MM.1S (cell line): ENCODE results near the gene DLX6.

Source experiments
- DNase-seq: peaks from one replicate; pipeline ENCODE4 v3.0.0-alpha.2; 2015
- H2AFZ ChIP-seq: fragments of 300-600 bp; sonication (generic); 2 replicates; pipeline ENCODE4 v1.6.0; 2016; ENCODE audit warnings: antibody characterized with exemption, low read length
- H3F3A ChIP-seq: fragments of 300-600 bp; sonication (generic); 2 replicates; pipeline ENCODE4 v1.6.1; 2016; ENCODE audit warnings: mild to moderate bottlenecking, antibody characterized with exemption, low read length, moderate library complexity, mixed read lengths; ENCODE audit not compliant: insufficient read depth
- H3K27ac ChIP-seq: fragments of 300-600 bp; sonication (generic); 2 replicates; pipeline ENCODE4 v1.5.1; 2016; ENCODE audit warnings: mild to moderate bottlenecking, low read length
- H3K27me3 ChIP-seq: fragments of 300-600 bp; sonication (generic); replicated peaks from 2 replicates; pipeline ENCODE4 v1.6.0; 2016; ENCODE audit warnings: low read length; ENCODE audit not compliant: insufficient read depth
- H3K36me3 ChIP-seq: fragments of 300-600 bp; sonication (generic); replicated peaks from 2 replicates; pipeline ENCODE4 v1.6.1; 2016; ENCODE audit warnings: mild to moderate bottlenecking, low read length, mixed read lengths; ENCODE audit not compliant: insufficient read depth
- H3K4me1 ChIP-seq: fragments of 300-600 bp; sonication (generic); 2 replicates; pipeline ENCODE4 v1.6.1; 2016; ENCODE audit warnings: low read length, mixed read lengths
- H3K4me2 ChIP-seq: fragments of 300-600 bp; sonication (generic); 2 replicates; pipeline ENCODE4 v1.6.0; 2016; ENCODE audit warnings: low read depth, low read length
- H3K4me3 ChIP-seq: fragments of 300-600 bp; sonication (generic); 2 replicates; pipeline ENCODE4 v1.5.1; 2016; ENCODE audit warnings: low read length, mixed read lengths
- H3K79me2 ChIP-seq: fragments of 300-600 bp; sonication (generic); 2 replicates; pipeline ENCODE4 v1.6.1; 2016; ENCODE audit warnings: mixed run types, low read length, mixed read lengths
- H3K9ac ChIP-seq: fragments of 300-600 bp; sonication (generic); 2 replicates; pipeline ENCODE4 v1.6.1; 2016; ENCODE audit warnings: low read length, mixed read lengths
- H3K9me2 ChIP-seq: fragments of 300-600 bp; sonication (generic); replicated peaks from 2 replicates; pipeline ENCODE4 v1.6.1; 2016; ENCODE audit warnings: mild to moderate bottlenecking, low read length, mixed read lengths; ENCODE audit not compliant: insufficient read depth
- H3K9me3 ChIP-seq: fragments of 300-600 bp; sonication (generic); replicated peaks from 2 replicates; pipeline ENCODE4 v1.6.1; 2016; ENCODE audit warnings: mild to moderate bottlenecking, low read length, mixed read lengths; ENCODE audit not compliant: insufficient read depth
- H4K20me1 ChIP-seq: fragments of 300-600 bp; sonication (generic); 2 replicates; pipeline ENCODE4 v1.6.1; 2016; ENCODE audit warnings: mild to moderate bottlenecking, low read length, moderate library complexity, mixed read lengths; ENCODE audit not compliant: insufficient read depth
- CTCF ChIP-seq: fragments of 300-600 bp; sonication (generic); IDR thresholded peaks from 2 replicates; pipeline ENCODE4 v1.5.1; 2016; ENCODE audit warnings: antibody characterized with exemption, low read length, mixed read lengths
- EZH2 ChIP-seq: fragments of 300-600 bp; sonication (generic); optimal IDR thresholded peaks from 2 replicates; pipeline ENCODE3; 2017; ENCODE audit warnings: low read depth, mild to moderate bottlenecking, antibody characterized with exemption, low read length, mixed read lengths
- EZH2phosphoT487 ChIP-seq: fragments of 300-600 bp; sonication (generic); IDR thresholded peaks from 2 replicates; pipeline ENCODE4 v1.6.1; 2018; ENCODE audit warnings: antibody characterized with exemption, low read length

DLX6 gene

GRCh38 chr7:97001656-97002554 lies 3.4 kb upstream of the DLX6 start:
- Histone ChIP-seq H3K9me3 (no peaks in the 10 kb centered on the region), H2AFZ (no peak overlapping the region), H4K20me1 (no peaks in the 10 kb centered on the region), H3K4me1 (no peaks in the 10 kb centered on the region), H3F3A (no peaks in the 10 kb centered on the region), H3K4me3 (no peak overlapping the region), H3K79me2 (no peaks in the 10 kb centered on the region), H3K36me3 (no peaks in the 10 kb centered on the region), H3K27me3 (no peaks in the 10 kb centered on the region), H3K9ac (no peak overlapping the region), H3K4me2 (no peak overlapping the region), H3K9me2 (no peaks in the 10 kb centered on the region), H3K27ac (no peak overlapping the region)
- no peak for TF ChIP-seq CTCF
- no peak for TF ChIP-seq EZH2
- TF ChIP-seq EZH2phosphoT487 = no peak
- no peak for DNase-seq

DNA sequence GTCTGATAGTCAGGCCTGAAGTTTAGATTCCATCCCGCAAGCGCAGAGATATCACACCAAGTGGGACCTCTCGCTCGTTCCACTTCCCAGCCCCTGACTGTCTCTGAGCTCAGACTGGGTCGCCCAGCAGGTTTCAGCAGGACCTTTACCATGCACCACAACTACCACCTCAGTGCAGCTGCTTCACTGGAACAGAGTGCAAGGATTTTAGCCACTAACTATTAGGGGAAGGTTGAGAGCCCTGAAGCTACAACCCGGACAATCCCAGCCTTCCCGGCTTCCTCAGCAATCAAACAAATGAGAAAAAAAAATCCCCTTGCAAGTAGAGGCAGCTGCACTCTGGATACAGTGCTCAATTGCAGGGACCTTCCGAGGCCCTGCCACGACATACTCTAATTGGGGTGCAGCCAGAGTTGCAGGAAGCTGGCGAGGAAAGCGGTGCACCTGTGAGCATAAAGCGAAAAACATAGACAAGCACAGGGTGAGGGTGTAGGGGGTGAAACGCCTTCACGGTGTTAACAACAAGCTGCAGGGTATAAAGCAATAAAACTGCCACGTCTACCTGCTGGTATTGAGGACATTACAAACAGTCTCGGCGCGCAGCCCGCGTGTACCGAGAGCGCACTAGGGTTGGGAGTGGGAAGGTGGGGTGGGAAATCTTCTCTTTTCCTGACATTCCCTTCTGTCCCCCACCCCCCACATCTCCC lies 2.6 kb upstream of the DLX6 start:
- no peaks in the 10 kb centered on the region for H3K79me2 ChIP-seq
- H3K9me3 ChIP-seq = no peaks in the 10 kb centered on the region
- no peaks in the 10 kb centered on the region for H4K20me1 ChIP-seq
- H3K27me3 ChIP-seq = no peaks in the 10 kb centered on the region
- H3K4me2 ChIP-seq = no peak overlapping the region
- DNase-seq = no peak
- no peak overlapping the region for H2AFZ ChIP-seq
- H3F3A ChIP-seq = no peaks in the 10 kb centered on the region
- H3K4me3 ChIP-seq = no peak overlapping the region
- no peaks in the 10 kb centered on the region for H3K4me1 ChIP-seq
- H3K36me3 ChIP-seq = no peaks in the 10 kb centered on the region
- TF ChIP-seq EZH2 (no peak), EZH2phosphoT487 (no peak), CTCF (no peak)
- H3K9ac ChIP-seq = no peak overlapping the region
- no peaks in the 10 kb centered on the region for H3K9me2 ChIP-seq
- H3K27ac ChIP-seq = no peak overlapping the region

- Histone ChIP-seq H3K27ac (no peak overlapping the region), H2AFZ (no peak overlapping the region), H3K9me3 (no peaks in the 10 kb centered on the region), H3K79me2 (no peaks in the 10 kb centered on the region), H3K36me3 (no peaks in the 10 kb centered on the region), H3F3A (no peaks in the 10 kb centered on the region), H3K4me2 (no peak overlapping the region), H3K9ac (no peak overlapping the region), H3K27me3 (no peaks in the 10 kb centered on the region), H3K9me2 (no peaks in the 10 kb centered on the region), H3K4me1 (no peaks in the 10 kb centered on the region), H4K20me1 (no peaks in the 10 kb centered on the region), H3K4me3 (no peak overlapping the region)
- DNase-seq = no peak
- no peak for TF ChIP-seq EZH2phosphoT487
- TF ChIP-seq CTCF = no peak
- TF ChIP-seq EZH2 = no peak
These were observed 1.8 kb upstream of the DLX6 start for GRCh38 chr7:97003262-97004246.
